PFSK-1 (cell line): ENCODE results near the gene ERCC3.

Experiments
- POLR2AphosphoS5 ChIP-seq: IDR thresholded peaks from 2 replicates; pipeline ENCODE4 v1.6.1; 2012; ENCODE audit warnings: low read depth, mild to moderate bottlenecking, control low read depth, low read length, moderate library complexity
- SIN3A ChIP-seq: IDR thresholded peaks from 2 replicates; pipeline ENCODE4 v1.6.1; 2012; ENCODE audit warnings: mild to moderate bottlenecking, low read length, moderate library complexity, borderline replicate concordance; ENCODE audit not compliant: insufficient read depth
- TAF1 ChIP-seq: IDR thresholded peaks from 2 replicates; pipeline ENCODE4 v1.6.1; 2012; ENCODE audit warnings: low read length, control low read depth, borderline replicate concordance; ENCODE audit not compliant: insufficient read depth
- TF ChIP-seq, protein P1 (sequence below), 2 experiments: IDR thresholded peaks; 2 replicates each; pipeline versions ENCODE4 v1.6.1 to v1.8.0; 2011 to 2012; ENCODE audit warnings: low read depth in 2 of 2, low read length in 2 of 2, control low read depth in 1 of 2, inconsistent platforms in 1 of 2, mild to moderate bottlenecking in 1 of 2, moderate library complexity in 1 of 2; ENCODE audit not compliant: insufficient read depth in 1 of 2

- no peak for TF ChIP-seq POLR2AphosphoS5
- TF ChIP-seq, protein P1, sequence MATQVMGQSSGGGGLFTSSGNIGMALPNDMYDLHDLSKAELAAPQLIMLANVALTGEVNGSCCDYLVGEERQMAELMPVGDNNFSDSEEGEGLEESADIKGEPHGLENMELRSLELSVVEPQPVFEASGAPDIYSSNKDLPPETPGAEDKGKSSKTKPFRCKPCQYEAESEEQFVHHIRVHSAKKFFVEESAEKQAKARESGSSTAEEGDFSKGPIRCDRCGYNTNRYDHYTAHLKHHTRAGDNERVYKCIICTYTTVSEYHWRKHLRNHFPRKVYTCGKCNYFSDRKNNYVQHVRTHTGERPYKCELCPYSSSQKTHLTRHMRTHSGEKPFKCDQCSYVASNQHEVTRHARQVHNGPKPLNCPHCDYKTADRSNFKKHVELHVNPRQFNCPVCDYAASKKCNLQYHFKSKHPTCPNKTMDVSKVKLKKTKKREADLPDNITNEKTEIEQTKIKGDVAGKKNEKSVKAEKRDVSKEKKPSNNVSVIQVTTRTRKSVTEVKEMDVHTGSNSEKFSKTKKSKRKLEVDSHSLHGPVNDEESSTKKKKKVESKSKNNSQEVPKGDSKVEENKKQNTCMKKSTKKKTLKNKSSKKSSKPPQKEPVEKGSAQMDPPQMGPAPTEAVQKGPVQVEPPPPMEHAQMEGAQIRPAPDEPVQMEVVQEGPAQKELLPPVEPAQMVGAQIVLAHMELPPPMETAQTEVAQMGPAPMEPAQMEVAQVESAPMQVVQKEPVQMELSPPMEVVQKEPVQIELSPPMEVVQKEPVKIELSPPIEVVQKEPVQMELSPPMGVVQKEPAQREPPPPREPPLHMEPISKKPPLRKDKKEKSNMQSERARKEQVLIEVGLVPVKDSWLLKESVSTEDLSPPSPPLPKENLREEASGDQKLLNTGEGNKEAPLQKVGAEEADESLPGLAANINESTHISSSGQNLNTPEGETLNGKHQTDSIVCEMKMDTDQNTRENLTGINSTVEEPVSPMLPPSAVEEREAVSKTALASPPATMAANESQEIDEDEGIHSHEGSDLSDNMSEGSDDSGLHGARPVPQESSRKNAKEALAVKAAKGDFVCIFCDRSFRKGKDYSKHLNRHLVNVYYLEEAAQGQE (IDR thresholded peaks at IDR 0.05; ENCODE audit: insufficient read depth in 1 of 2, low read depth in 2 of 2, low read length in 2 of 2): no peak
- no peak for TF ChIP-seq TAF1
- TF ChIP-seq SIN3A: no peak
Measured at GRCh38 chr2:127342101-127342500, 48.2 kb upstream of the ERCC3 start.
